ENCODE measurements around the gene DPF3.

- no peak for TF ChIP-seq POLR2AphosphoS5 (IDR thresholded peaks at IDR 0.05)
- TF ChIP-seq, protein P1, sequence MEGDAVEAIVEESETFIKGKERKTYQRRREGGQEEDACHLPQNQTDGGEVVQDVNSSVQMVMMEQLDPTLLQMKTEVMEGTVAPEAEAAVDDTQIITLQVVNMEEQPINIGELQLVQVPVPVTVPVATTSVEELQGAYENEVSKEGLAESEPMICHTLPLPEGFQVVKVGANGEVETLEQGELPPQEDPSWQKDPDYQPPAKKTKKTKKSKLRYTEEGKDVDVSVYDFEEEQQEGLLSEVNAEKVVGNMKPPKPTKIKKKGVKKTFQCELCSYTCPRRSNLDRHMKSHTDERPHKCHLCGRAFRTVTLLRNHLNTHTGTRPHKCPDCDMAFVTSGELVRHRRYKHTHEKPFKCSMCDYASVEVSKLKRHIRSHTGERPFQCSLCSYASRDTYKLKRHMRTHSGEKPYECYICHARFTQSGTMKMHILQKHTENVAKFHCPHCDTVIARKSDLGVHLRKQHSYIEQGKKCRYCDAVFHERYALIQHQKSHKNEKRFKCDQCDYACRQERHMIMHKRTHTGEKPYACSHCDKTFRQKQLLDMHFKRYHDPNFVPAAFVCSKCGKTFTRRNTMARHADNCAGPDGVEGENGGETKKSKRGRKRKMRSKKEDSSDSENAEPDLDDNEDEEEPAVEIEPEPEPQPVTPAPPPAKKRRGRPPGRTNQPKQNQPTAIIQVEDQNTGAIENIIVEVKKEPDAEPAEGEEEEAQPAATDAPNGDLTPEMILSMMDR (IDR thresholded peaks at IDR 0.05), result no peak
These were observed 47.5 kb upstream of the DPF3 start for GRCh38 chr14:72941286-72941985.

All from prostate gland (tissue), 2 donors.